HG03060 (cell line): ENCODE measurements around the gene TSPAN14.
"Not testable (repeated sequence)": the region's sequence is repeated elsewhere in the genome, so short reads cannot be mapped to it uniquely, and the experiment has no call there.

Experiments used
- ATAC-seq: cut with Tn5 transposase; IDR thresholded peaks from one replicate; pipeline ENCODE4 v1.9.1; 2021; ENCODE audit warnings: low read depth, moderate number of reproducible peaks; ENCODE audit not compliant: unreplicated experiment

The TSPAN14 gene

DNA sequence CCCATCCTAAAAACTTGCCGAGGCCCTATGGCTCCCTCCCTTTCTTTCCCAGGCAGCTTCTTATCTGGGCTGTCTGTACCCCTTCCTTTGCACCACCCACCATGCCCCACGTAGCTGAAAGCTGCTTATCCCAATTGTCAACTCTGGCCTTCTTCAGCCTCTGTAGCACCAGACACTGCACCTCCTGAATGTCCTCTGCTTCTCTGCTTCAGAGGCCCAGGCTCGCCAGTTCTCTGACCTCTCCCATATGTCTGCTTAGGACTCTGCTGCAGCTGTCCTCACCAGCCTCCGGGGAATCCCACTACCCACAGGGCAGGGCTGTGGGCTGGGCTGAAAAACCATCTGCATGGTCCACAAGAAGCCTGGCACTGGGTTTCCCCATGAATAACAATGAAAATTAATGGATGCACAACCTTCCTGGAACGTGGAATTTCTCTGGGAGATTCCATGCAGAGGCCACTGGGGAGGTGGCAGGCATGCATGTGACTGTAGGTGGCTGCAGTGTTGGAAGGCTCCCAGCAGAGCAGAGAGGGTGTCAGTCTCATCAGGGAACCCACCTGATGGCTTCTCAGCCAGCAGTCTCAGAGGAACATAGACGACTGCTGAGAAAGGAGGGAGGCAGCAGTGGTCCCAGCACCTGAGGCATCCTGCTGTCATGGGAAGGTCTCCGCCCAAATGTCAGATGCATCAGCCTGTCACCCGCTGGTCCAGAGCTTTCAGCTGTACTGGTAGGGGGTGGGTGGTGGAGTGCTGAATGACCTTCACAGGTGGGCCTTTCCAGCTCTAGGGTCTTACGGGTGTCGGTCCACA is 66.8 kb downstream of the TSPAN14 start:
- no peak for ATAC-seq

DNA sequence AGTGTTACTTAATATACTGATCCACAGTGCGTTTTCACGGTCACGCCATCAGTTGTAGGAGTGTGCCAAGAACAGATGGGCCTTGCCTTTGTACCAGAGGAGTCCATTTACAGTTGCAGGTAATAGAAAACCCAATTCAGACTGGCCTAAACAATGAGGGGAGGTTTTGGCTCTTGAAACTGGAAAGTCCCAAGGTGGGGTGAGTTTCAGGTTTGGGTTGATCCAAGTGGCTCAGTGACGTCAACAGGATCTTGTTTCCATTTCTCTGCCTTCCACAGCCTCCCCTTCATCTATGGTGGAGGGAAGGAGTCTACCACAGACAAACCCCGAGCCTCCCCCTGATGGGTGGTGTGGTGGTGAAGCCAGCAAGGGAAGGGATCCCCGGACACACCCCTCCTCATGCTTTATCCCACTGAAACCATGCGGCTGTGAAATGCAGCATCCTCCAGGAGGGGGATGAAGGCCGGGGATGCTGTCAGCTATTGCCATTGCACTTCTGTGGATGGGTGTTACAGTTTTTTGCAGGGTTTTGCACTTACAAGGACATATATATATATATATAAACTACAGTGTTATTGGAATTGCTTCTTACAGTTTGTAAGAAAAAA is 68.8 kb downstream of the TSPAN14 start:
- no peak for ATAC-seq

DNA sequence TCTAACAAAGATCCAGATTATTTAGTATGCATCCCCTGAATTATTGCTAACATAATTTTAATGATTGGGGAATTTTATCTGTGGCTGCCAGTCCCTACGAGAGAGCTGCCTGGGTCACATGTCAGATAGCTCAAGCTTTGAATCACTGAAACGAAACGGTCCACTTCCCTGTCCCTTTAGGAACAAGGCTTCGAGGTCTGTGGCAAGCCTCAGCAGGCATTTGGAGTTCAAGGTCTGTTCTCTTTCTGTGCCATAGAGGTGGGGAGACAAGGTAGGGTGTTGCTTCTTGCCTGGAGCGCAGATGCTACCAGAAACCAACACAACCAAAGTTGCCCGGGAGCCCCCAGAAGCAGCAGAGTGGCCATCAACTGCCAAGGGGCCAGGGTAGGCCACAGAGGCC is 69.7 kb downstream of the TSPAN14 start:
- no peak for ATAC-seq

DNA sequence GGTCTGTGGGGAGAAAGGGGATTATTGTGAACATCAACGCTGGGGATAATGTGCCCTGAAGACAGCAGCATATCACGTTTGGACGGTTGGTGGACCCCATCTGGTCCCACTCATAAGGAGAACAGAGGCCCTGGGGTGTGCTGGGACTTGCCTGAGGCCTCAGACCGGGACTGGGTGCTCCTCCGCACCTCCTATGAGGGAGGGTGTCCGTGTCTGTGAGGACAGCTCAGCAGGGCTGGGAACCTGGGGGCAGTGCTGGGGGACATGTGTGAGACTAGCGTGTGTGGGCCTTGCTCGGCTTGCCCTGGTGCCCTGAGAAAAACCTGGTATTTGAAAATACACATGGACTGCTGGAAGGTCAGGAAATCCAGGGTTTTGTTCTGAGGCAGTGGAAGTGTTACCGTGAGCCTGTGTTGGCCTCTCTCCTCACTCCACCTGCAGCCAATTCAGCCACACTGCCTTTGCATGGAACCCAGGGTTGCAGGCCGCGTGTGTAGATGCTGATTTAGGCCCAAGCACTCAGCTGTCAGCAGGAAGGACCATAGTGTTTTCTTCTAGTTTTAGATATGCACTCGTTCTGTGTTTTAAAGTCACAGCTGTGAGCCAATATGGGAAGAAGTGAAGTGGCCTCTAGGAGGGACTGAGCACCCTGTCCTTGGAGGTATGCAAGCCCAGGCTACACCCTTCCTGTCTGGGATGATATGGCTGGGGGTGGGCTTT is 70.2 kb downstream of the TSPAN14 start:
- ATAC-seq: no peak

DNA sequence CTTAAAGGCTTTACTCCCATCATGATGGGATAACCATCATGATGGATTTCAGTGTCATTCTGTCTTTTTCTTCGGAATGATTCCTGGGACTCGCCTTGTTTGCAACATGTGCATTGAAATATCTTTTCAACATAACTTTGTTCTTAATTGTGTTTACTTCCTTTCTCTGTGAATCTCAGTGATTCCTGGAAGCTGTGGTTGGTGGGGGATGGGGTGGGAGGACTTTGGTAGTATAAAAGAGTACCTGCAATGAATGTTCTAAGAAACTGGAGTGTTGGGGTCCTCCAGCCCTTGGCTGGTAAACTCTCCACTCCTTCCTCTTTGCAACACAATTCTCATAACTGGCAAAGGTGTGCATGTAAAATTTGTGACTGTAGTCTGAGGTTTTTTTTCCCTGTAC is 72.1 kb downstream of the TSPAN14 start:
- no peak for ATAC-seq

DNA sequence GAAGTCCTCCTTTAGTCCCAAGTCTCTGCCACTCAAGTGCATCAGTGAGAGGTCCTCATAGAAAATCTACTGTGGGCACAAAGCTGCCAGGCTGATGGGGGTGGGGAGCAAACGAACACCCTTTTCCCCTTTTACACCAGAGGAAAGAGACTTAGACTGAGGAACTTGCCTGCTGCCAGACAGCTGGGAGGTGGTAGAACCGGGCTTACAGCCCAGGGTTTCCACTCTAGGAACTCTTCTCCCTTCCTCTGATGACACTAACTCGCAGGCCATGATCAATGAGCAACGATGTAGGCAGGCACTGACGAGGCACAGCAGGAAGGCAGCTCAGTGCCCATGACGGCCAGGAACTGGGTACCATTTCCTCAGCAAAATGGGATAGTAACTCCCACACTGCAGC is 72.6 kb downstream of the TSPAN14 start:
- no peak for ATAC-seq

DNA sequence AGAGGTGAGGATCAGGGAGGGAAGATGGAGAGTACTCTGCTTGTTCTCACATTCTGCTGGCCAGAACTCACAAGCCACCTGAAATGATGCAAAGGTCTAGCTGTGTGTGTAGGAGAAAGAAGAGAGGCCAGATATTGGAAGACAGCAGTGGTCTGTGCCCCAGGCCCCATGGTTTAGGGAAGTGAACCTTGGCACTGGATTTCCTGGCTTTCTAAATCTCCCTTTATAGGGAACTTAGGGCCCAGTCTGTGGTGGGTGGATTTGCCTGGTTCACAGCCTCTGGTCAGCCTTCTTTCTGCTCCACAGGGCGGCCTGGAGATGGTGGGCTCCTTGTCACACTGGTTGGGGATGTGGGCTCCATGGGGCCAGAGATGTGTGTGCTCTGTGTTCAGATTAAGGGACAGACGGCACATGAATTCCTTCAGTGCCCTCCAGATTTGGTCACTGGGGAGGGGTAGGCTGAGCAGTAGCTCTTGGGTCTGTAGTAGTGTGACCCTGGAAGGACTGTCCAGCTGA is 74.1 kb downstream of the TSPAN14 start:
- ATAC-seq: no peak

DNA sequence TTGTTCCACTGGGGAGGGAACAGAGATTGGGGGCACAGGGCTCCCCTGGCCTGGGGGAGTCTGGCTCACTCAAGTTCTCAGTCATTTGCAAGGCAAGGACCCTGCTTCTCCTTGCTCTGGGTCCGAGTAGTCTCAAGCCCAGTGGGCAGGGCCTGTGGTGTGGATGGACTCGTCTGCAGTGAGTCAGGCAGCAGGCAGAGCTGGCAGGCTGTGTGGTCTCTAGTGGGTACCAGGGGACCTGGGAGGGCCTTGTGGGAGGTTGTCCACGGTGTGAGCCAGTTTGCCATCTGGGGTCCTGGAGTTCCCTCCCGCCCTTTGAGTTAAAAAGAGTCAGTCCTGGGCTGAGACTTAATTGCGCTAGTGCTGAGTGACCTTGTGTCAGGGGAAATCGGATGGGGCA is 74.8 kb downstream of the TSPAN14 start:
- no peak for ATAC-seq

DNA sequence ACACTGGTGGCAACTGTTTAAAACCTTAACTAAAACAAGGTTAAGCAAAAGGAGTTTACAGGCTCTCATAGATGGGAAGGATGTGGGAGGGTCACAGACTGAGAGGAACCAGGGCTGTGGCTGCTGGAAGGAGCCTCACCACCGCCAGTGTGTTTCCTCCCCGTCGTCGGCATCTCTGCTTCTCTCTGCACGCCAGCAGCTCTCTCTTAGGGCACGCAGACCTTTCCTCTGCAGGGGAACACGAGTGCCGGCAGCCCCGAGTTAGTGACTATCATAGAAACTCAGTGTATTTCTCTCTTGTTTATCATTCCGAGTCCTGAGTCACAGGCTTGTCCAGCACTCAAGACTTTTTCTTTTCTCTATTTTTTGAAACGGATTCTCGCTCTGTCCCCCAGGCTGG is 75.5 kb downstream of the TSPAN14 start:
- no peak for ATAC-seq

DNA sequence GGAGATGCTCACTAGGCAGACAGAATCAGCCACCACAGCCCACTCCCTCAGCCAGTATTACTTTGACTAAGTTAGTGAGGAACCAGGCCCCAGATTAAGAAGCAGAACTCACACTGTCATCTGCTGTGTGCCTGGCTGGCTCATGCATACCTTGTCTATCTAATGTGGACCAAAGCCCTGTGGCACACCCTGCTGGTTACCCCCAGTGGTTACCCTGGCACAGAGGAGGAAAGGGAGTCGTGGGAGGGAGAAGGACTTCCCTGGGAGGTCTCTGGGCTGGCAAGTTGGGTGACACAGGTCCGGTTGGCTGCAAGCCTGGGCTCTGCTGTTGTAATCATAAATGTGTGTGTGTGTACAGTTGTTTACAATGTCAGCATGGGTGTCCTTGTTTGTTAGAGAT is 76.1 kb downstream of the TSPAN14 start:
- no peak for ATAC-seq

DNA sequence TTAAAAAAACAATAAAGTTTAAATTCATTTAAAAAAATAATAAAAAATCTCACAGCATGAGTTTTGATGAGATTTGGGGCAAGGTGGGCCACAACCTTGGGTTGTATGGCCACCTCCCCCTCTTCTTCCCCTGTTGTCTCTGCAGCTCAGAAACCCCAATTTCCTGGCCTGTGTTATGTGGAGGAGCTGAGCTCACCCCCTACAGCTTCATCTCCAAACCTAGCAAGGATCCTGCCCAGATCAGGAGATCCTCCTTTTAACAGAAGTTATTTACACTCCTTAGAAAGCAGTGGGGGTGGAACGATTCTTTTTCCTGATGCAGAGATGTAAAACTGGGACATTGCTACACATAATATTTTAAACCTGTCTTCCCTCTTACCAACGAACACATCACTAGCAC is 76.7 kb downstream of the TSPAN14 start:
- no peak for ATAC-seq

DNA sequence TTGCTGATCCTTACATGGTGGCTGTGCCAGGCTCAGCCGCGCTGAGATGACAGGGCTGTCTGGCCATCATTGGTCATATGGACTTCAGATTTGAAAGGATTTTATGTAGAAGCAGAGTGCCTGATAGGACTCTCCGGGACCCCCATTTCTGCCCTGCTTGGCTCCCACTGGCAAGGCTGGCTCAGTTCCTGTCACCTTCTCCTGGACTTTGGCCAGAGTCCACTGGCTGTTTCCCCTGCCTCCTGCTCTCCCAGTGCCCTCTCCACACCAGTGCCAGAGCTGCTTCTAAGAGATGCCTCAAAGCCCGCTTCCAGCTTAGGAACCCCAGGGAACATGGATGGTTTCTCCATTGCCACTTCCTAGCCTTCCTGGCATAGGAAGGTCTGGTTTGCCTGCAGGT is 78.5 kb downstream of the TSPAN14 start:
- no peak for ATAC-seq

DNA sequence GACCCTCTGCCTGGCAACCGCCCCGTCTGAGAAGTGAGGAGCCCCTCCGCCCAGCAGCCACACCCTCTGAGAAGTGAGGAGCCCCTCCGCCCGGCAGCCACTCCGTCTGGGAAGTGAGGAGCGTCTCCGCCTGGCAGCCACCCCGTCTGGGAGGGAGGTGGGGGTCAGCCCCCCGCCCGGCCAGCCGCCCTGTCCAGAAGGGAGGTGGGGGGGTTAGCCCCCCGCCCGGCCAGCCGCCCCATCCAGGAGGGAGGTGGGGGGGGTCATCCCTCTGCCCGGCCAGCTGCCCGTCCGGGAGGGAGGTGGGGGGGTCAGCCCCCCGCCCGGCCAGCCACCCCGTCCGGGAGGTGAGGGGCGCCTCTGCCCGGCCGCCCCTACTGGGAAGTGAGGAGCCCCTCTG is 79.9 kb downstream of the TSPAN14 start:
- ATAC-seq: not testable (repeated sequence)

DNA sequence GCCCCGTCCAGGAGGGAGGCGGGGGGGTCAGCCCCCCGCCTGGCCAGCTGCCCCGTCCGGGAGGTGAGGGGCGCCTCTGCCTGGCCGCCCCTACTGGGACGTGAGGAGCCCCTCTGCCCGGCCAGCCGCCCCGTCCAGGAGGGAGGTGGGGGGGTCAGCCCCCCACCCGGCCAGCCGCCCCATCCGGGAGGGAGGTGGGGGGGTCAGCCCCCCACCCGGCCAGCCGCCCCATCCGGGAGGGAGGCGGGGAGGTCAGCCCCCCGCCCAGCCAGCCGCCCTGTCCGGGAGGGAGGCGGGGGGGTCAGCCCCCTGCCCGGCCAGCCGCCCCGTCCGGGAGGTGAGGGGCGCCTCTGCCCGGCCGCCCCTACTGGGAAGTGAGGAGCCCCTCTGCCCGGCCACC is 80.5 kb downstream of the TSPAN14 start:
- not testable (repeated sequence) for ATAC-seq

DNA sequence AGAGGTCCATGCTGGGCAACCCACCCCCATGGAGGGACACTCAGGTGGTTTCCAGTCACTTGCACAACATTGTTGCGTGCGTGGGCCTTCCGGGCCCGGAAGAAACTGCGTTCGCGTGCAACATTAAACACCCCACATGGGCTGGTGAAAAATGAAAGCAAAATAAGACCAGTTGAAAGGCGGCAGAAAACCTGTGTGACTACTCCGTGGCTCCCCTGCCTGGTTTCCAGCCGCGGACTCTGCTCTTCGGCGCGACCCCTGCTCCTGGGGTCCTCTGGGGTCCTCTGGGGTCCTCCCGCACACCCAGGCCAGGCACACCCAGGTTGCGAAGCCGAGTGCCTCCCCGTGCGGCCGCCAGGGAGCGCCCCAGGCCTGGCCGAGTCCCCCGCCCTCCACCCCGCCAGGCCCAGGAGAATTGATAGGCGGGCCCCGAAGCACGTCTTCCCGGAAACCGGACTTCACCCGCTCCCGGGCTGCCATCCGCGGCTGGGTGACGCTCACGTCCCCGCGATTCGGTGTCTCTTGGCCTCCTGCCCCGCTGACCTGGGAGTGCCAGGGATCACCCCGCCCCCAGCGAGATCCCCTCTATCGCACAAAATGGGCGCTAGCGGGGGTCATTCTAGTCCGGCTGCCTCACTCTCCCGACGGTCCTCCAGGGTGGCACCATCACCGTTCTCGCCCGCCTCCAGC is 81.7 kb downstream of the TSPAN14 start:
- peak; percentile 47 for ATAC-seq

DNA sequence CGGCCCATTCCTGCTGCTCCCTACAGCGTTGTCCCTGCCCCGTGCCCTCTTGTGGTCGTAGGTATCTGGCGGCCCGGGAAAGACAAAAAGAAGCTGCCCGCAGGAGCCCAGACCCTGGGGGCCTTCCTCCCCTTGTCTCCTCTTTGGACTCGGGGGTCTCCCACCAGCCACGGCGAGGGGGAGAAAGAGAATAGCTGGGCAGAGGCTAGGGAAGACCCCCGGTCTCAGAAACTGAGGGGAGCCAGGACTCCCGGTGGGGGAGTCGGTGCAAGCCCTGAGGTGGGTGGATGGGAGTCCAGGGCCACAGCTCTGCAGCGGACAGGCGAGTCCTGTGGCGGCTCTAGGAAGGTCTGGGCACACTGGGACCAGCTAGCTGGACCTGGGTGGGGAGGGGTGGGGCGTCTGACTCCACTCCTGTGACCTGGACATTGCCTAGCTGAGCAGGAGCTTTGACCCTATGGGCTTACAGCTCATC is 82.3 kb downstream of the TSPAN14 start:
- ATAC-seq: no peak

DNA sequence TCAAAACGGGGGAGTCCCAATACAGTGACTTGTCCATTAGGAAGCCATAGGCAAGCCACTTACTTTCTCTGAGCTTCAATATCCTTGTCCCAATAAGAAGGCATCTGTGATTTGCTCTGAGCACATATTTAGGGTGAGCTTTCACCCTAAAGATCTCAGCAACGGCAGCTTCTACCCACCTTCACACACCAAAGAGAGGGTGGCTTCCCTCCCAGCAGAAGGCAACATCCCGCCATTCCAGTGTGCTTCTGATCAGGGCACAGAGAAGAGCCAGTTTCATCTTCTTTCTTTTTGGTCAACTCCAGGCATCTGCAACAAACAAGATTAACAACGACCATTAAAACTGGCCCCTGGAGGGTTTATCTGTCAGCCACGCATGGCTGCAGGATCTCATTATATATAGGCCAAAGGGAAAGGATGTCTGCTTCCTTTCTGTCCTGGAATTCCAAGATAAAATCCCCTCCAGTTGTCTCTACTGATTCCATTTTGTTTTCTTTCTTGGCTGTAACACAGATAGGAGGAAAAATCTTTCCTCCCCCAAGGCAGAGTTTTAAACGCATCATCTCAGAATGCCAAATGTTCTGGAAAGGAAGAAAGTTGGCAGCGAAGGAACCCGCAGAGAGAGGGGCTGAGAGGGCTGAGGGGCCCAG is 83.1 kb downstream of the TSPAN14 start:
- no peak for ATAC-seq

DNA sequence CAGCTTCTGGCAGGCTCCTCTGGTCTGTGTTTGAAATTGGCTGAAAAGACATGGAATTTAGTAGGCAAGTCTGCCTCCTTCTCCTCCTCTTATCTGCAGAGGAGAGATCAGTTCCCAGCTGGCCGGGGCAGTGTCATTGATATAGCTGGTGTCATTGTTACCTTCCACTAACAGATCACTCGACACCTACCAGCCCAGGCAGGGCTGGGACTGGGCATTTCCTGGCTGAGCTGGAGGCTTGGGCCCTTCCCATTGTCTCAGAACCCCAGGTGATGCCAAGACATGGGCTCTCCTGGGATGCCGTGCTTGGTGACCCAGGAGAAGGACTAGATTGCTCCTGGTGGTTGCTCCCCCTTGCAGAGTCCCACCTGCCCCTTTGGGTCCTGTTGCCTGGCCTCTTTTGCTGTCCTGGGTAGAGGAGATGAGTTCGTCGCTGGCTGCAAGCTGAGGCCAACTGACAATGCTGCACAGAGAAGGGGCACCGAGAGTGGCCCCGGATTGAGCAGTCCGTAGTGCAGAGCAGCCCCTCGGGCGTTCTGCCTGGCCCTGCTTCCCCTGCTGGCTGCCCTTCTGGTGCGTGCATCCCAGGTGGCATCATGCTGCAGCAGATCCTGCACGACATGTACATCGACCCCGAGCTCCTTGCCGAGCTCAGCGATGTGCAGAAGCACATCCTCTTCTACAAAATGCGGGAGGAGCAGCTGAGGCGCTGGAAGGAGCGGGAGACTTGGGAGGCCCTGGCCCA is 83.8 kb downstream of the TSPAN14 start, which contains the start of gene SH2D4B:
Gene SH2D4B (plus strand): TSS at position 167 of the 745 bp plus-strand sequence. CDS start 430 bp downstream, at position 597.
- no peak for ATAC-seq

DNA sequence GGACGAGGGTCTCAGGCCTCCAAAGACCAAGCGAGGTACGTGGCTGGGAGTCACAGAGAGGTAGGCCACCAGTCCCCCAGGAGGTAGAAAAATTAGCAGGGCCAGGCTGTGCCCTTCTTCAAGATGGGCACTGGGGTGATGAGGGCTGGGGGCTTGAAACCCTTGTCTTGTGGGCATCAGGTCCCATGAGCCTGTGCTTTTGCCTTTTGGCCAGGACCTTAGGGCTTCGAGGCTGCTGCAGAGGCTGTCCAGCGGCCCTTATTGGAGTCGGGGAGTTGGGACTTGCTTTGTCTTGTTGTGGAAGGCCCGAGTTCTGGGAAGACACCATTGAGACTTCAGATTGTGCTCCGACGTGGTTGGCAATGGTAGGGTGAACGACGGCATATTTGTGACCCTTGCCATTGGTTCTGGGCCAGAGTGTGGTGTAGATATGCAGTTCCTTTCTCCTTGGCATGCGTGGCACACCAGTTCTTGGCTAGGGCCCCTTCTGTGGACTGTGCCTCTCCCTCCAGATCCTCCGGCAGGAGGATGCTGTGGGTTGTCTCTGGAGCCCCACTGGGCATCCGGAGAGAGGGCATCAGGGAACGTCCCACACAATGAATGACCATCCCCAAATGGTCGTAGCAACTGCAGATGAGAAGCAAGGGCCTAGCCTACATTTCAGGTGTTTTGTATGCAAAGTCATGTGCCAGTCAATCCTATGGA is 84.5 kb downstream of the TSPAN14 start:
- no peak for ATAC-seq
